ENCODE measurements around the gene FMN1.
"Not testable (repeated sequence)": the region's sequence is repeated elsewhere in the genome, so short reads cannot be mapped to it uniquely, and the experiment has no call there.

FMN1 gene

DNA sequence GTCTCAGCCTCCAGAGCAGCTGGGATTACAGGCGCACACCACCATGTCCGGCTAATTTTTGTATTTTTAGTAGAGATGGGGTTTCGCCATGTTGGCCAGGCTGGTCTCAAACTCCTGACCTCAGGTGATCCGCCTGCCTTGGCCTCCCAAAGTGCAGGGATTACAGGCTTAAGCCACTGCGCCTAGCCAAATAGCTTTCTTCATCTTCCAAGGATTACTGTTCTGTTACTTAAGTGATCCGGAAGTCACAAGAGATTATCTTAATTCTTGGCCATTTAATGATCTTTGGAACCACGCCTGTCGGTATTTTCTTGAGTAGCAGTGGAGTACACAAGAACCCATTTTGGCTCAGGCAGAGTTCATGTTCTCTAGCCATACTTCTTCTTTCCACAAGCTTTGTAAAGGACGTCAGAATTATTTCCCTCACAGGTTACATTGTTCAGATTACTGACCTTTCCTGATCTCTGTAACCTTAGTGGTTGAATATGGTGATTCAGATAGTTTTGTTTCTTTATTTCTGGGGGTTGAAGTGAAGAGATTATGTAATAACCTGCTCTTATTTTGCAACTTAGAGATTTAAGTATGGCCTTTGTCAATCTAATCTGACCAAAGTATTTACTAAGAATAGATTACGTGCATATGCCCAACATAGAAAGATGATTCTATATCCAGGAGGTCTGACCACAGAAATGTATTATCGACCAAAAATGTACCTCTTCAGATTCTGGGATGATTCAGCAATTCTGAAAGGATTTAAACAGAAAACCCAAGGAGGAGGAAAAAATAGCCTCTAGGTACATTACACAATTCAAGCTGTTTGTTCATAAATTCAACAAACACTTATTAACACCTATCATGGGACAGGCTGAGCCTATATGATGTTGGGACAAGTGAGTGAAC lies 344.5 kb downstream of the FMN1 start:
- peak; percentile 98 for DNase-seq

DNA sequence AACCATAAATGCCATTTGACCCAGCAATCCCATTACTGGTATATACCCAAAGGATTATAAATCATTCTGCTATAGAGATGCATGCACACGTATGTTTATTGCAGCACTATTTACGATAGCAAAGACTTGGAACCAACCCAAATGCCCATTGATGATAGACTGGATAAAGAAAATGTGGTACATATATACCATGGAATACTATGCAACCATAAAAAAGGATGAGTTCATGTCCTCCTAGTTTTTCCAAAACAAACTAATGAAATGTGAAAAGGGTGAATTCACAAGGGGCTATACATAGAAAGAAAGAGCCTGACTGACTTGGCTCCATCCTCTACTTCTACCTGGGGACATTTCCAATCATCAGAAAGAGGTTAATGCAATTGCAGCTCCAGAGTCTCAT lies 347.8 kb downstream of the FMN1 start:
- DNase-seq, result not testable (repeated sequence)

DNA sequence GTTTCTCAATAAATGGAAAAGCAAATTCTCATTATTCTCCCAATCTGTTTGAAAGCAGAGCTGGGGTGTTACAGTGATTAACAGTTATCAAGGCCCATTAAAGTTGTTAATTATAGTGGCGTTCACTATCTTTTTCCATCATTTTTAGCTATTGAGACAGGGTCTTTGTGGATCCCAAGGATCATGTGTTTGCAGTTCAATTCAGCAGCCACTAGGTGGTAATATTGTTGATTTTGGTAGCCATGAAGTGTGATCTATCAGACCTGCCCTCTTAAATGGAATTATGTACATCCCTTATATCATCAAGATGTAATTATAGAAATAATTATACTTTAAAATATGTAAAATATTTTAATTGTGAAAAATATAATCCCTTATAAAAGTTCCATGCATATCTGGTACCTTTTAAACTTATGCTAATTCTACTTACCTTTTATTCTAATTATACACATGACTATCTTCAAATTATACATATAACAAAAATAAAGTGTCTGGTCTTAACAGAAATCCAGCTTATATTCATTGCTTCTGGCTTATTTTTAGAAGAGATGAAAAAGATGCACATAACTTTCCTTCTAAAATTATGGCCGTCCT lies 350.3 kb downstream of the FMN1 start:
- peak; percentile 70 for DNase-seq

DNA sequence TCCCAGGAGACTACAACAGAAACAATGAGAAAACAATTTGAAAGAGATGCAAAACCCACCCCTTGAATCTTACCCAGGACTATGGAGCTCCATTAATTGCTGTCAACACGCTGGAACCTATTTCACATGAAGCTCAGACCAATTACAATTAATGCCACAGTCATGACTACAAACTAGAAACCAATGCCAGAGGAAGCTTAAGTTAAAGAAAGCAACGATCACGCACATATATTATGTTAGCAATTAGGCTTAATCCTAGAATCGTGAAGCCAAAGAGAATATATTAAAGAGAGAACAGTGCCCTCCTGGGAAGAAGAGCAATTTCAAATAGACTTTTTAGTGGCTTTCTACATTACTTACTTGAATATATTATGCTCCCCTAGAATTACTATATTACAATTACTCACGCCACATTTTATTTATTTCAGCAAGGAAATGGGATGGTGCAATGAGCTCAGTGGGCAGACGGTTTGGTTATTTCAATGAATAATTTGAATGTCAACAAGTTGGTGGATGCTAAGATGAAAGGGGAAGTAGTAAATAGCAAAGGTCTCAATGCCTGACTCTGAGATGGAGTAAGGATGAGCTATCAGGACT lies 351.2 kb downstream of the FMN1 start:
- DNase-seq, result peak; percentile 91

DNA sequence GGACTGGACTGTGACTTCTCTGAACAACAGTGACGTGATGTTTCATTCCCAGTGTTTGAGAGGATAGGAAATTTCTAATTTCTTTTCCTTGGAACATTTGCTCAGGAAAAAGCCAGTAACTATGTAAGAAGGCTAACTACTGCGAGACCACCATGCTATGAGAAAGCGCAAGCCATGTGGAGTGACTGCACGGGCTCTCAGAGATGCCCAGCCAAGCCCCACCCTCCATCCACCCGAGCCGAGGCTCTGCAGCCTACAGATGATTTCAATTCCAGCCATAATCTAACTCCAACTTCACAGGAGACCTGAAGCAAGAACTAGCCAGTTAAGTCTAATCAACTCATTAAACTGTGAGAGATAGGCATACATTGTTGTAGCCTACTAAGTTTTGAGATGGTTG lies 352.4 kb downstream of the FMN1 start:
- DNase-seq, result no peak

DNA sequence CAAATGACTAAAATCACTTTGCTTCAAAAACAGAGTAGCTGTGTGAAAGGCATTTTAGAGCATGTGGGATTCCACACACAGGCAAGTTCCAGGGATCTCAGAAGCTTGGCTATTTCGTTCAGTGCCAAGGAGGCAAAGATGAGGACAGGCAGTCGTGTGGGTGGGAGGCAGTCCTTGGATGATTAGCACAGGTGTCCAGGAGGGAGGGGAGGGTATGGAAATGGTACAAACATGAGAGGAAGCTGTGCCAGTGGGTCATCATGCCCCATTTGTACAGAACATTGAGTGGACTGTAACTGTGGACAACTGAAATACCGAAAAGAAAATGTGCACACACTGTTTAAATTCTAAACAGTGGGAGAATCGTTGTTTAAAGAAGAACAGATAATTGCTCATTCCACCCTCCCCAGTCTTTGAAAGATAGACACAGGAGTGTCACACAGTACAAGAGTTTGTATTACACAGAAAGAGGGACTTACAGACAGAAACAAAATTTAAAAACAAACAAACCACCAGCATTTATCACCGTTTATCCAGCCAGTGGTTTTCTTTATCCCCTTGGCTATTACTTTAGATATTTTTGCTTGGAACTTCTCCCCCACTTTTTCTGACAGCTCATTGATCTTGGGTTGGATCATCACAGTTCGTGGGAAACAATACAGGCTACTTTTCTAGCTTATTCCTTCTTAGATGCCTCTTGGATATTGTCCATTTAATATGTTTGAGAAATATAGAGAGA lies 353.8 kb downstream of the FMN1 start:
- DNase-seq, result peak; percentile 86

DNA sequence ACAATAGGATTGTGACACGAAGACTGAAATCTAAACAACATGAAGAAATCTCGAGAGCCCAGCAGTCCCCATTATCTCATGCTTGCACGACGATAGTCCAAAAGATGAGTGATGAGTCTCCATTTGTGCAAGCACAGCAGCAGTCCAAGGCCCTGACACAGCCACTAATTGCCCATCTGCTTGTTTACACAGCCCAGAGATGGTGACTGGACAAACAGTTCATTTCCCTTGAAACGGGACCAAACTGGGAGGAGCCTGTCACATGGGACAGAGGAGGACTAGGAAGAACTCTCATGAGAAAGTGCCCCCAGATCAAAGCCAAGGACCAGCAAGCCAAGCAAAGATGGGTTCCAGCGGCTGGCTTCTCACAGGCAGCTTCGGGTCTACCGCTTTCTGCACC lies 355.7 kb downstream of the FMN1 start:
- peak; percentile 95 for DNase-seq

DNA sequence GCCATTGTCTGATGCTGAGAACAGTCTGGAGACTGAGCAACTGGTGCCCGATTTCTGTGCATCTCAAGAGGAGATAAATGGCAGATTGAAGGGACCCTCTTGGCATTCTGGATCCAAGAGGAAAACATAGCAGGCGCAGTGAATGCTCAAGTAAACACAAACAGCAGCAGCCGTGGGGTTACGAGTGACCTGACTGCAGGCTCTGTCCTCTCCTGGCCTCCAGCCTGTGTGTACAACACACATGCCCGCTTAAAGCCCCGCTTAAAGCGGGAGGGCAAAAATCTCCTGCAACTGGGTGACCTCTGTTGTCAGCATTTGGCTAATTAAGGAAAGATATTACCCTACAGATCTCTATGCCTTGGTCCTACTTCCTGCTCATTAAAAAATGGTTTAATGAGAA lies 356.2 kb downstream of the FMN1 start:
- DNase-seq, result no peak

DNA sequence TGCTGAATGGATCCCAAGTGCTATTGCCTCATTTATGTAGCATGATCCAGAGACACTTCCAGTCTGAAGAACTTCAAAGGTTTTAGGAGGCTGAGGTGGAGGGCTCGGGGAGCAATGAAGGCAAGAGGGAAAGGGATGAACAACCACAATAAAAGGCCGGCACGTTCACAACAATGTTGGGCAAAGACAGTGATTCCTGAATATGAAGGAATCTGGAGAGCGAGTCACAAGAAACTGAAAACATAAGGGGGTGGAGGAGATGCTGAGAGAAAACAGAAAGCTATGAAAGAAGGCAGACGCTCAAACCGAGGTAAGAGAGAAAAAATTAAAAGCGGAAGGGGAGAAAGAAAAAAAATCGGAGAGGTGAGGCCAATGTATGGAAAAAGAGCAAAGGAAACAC lies 356.6 kb downstream of the FMN1 start:
- DNase-seq, result no peak

DNA sequence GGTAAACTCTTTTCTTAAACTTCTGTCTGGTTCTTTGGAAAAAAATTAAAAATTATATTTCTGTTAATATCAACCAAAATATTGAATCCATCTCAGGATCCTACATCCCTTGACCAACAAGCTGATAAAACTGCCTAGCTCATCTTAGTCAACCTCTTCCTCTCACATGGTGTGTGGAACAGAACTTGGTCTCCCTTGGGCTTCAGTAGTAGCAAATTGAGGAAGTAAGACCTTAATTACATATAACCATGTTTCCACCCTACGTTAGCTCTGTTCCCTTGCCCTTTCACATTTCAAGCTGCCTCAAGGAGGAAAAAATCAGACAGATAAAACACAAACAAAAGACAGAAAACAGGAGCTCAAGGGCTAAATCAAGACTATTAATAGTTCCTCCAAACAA lies 360.4 kb downstream of the FMN1 start:
- no peak for DNase-seq

DNA sequence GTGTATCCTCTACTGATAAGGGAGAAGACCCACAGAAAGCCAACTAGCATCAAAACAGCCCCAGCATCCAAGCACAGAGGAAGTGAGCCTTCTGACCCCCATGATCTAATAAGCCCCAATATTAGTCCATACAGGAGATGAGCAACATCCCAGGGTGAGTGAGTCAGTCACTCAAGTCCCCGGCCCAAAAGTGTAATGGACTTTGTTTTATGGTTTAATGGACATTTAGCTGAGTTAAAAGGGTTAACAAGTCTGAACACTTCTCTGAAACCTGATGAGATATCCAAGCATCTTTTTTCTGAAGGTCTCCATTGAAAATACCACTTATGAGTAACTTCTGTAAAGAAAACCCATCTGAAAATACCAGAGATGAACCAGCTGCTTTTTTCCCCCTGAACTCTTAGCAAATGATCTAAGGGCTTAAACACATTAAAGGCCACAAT lies 361.1 kb downstream of the FMN1 start:
- DNase-seq, result peak; percentile 58

DNA sequence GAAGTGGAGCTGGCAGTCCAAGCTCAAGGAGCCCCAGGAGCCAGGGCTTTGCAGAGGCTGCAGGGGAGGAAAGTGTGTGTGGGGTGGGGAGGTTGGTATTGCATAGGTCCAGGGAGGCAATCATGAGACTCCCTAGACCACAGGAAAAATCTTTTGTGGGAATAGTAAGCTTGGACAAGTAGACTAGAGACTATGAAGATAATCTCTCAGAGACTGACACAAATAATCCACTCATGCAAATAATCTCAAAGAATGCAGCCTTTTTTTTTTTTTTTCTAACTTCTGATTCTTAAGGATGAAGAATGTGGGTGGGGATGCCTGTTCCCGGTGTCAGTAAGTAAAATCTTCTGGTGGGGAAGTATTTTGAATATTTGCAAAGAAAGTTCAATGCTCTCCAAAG lies 363.0 kb downstream of the FMN1 start:
- peak; percentile 67 for DNase-seq

DNA sequence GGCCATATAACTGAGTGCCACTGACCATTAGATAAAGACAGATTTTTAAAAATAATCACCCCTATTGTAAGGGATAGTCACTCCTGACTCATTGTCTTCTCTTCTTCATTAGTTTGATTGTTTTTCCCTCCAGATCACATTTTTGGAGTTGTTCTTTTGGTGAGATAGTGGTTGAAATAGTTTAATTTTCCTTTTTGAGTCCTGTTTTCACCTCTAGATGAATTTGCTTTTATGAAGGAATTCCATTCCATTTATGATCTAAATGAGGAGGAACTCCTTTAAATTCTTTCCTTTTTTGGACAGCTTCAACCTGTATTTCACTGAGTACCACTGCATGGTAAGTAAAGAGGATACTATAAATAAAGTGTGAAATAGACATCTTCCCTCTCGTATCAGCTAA lies 364.3 kb downstream of the FMN1 start:
- peak; percentile 56 for DNase-seq

DNA sequence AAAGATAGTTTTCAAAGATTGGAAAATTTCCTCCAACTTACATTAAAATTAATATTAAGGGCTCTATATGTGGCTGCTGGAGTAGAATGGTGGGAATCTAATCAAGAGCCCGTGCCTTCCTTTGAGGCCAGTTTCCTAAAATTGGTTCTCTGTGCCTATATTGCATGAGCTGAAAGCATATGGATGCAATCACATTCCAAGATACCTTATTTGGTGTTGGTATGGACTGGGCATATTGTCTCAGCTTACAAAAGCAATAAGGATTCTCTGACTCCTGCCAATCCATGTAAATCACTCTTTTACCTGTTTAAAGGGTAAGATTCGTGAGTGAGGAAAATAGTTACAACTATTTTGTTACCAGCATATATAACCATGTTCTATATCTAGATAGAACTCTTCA lies 365.1 kb downstream of the FMN1 start:
- DNase-seq, result peak; percentile 77

DNA sequence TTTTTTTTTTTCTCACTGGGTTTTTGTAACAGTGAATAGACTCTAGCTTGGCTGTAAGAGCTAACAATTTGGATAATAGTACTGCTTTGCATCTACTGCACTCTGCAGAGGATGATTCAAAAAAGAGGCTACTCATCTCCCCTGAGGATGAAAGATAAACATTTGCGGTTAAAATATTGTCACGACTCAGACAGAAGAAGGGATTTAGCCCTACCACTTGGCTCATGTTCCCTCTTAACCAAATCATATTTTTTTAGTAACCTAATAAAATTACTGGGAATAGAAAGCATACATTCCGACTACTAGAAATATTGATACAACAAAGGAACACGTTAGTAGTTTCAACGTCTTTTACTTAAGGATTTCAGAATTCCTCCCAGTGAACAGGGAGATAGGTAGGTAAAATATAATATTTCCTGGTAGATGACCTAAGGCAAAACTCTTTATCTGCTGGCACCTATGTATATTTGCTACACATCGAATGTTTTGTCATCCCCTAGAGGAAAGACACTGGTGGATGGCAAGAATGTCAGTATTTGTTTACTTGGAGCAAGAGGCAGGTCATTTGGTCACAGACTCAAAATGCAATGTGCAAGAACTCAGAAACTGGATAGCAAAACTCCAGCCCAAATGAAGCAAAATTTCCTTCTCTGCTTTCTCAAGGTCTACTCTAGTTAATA lies 365.9 kb downstream of the FMN1 start:
- peak; percentile 98 for DNase-seq

DNA sequence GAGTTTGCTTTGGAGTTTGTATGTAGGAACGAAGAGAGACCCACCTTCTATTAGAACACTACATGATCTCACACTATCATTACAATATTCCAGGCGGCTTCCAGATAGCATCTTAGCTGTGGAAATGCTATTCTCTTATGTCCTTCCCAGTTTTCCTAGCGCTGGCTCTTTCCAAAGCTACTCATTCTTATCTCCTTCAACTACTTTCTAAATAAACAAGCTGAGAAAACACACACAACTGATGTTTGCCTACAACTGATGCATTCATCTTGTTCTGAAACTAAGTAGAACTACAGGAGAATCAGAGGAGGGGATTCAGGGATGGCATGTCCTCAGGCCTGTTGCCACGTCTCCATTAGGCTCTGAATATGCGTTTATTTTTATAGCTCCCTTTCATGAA lies 367.8 kb downstream of the FMN1 start:
- no peak for DNase-seq

DNA sequence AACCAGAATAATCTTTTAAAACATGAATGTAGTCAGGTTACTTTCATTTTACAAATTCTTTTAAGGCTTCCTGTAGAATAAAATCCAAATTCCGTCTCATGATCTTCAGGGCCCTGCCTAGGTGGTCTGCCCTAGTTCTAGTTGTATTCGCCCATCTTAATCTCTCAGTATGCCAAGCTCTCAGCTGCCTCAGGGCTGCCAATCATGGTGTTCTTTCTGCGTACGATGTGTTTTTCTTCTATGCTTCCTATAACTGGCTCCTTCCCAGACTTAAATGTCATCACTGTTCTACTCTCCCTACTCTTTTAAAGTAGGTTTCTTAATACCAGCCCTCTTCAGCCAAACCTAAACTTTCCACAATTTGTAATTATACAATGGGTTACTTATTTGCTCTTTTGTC lies 369.3 kb downstream of the FMN1 start:
- no peak for DNase-seq

DNA sequence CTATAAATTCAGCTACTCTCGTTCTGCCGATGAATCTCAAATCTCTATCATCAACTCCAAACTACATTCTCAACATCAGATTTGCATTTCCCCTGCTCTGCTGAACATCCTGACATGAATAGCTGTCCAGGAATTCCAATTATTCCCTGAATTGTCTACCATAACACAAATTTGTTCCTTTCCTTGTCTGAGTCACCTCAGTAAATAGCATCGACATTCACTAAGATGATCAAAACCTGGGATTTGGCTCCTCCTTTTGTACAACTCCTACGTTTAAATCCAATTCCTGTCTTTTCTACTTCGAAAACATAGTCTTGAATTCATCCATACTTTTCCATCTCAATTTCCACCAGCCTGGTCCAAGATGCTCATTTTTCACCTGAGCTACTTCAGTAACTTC lies 369.7 kb downstream of the FMN1 start:
- DNase-seq, result peak; percentile 98

DNA sequence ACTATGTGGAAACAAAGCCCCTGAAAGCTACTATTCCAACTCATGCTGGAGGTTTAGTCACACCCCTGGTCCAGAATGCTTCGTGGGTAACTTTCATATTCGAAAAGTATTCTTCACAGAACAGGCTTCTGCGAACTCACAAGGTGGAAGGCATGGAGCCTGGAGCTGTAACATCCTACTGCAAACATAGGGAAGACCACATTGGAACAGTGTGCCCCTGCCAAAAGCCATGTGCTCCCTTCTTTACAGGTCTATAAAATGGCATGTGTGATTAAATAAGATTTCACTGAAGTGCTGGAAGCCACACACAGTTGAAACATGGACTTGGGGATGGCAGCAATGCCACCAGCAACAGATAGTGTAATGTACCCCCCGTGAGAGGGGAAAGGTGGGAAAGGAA lies 370.8 kb downstream of the FMN1 start:
- no peak for DNase-seq

DNA sequence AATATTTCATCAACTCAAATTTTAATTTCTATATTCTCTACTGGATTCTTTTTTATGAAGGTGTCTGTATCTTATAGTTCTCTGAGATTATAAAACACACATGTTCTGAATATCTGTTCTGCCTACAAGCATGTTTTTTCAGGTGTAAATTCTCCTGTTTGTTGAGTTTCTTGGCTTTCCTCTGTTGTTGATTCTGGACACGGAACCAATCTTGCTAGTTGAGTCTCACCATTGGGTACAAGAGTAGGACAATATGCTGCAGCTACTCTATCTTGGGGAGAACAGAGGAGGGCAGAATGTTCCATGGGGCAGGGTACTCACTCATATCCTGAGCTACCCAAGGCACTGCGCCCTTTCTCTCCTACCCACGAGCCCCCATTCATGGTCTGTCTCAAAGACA lies 371.8 kb downstream of the FMN1 start:
- DNase-seq, result no peak

DNA sequence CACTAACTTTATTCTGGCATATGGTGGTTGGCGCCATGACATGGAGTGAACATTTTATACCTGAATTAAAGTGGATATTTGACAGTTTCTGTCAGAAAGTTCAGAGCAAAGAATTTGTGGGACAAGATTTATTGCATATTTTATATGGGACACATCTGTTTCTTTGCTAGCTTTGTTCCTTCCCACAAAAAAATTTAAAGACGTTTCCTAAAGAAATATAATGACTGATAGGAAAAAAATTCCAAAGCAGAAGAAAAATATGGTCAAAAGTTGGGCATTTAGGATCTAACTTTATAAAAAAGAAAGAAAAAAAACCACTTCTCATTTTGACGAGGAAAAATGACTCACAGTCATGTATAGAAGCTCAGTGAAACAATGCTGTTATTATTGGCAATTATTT lies 375.1 kb downstream of the FMN1 start:
- DNase-seq, result peak; percentile 85

DNA sequence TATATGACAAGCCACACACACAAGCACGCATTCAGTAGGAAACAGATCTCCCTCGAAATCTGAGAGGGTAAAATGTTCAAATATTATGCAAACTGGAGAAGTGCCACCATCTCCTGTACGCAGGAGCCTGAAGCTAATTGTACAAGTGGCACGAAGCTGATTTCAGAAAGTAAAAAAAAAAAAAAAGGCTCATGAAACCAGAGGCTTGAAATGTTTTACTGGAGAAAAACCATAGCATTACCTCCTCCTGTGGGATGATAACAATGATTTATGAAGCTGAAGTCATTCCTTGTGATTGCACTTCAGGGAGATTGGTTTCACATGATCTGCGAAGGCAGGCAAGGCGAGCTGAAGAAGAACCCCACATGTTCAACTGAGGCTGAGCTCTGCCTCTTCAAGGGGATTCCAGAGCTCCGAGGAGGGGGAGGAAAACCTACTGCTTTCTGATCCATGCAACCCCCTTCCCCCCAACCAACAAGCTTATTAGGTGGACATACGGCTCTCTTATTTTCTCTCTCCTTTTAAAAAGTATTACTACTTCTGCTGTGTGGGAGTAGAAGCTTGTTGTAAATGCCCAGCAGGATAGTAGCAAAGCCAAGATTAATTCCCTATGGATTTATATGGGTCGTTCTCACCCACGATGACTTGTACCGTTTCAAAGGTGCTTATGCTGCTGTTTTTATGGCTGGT lies 375.6 kb downstream of the FMN1 start:
- peak; percentile 97 for DNase-seq
